K562 (cell line): Measurements from ENCODE around the gene HERC3. TPM values are rescaled to one million over a fixed set of nuclear protein-coding genes. Genes with fewer than 3 reads are reported as not detected.

ENCODE experiments used
- ATAC-seq: fragments of 200-7000 bp; cut with Tn5 transposase; 3 replicates; pipeline ENCODE4 v1.9.1; 2020; ENCODE audit warnings: moderate library complexity
- BruUV-seq: library from RNA; stranded (reverse); fragments of 400-500 nt; replicated peaks from 2 replicates; lab custom pipeline; 2021; lab: Mats Ljungman, UMichigan
- CTCF ChIA-PET: fragments of 300-600 bp; formaldehyde crosslinking; extraction: SDS; loops from one replicate; lab custom pipeline; 2021; ENCODE audit warnings: low intra/inter-chr PET ratio; lab: Yijun Ruan, JAX
- POLR2A ChIA-PET: fragments of 300-600, 350-650 bp; sonication (Branson Sonifier 250); formaldehyde crosslinking; extraction: SDS; loops from one replicate; lab custom pipeline; 2021; ENCODE audit warnings: antibody characterized with exemption, inconsistent platforms; lab: Yijun Ruan, JAX
- DNase-seq, 4 experiments: peaks; one replicate each; pipeline versions ENCODE4 v3.0.0 to v3.0.0-alpha.2; 2011 to 2018; ENCODE audit warnings: low spot score in 3 of 4, mixed read lengths in 3 of 4; ENCODE audit errors: extremely low read depth in 1 of 4
- FAIRE-seq: peaks from 2 replicates; lab custom pipeline; 2011; peaks lifted over from hg19 to GRCh38; lab: Jason Lieb, UNC
- H2AFZ ChIP-seq: 2 replicates; pipeline ENCODE4 v1.6.0; 2011; ENCODE audit warnings: low read depth, low read length, control low read depth, inconsistent platforms
- H3K27ac ChIP-seq: fragments of 200-600 bp; 3 replicates; pipeline ENCODE4 v1.8.0; 2011; ENCODE audit warnings: low read depth, mild to moderate bottlenecking, control low read depth, inconsistent platforms, low read length, moderate library complexity, mixed read lengths; ENCODE audit errors: extremely low read depth
- H3K27me3 ChIP-seq, 2 experiments: fragments of 300-600 bp in 1 of 2; 2 replicates in 1 of 2; 3 replicates in 1 of 2; pipeline versions ENCODE4 v1.6.0 to v1.8.0; 2011; ENCODE audit warnings: inconsistent platforms in 2 of 2, low read length in 2 of 2, mild to moderate bottlenecking in 1 of 2, mixed read lengths in 1 of 2, moderate library complexity in 1 of 2; ENCODE audit not compliant: control insufficient read depth in 2 of 2, insufficient read depth in 2 of 2
- H3K36me3 ChIP-seq: fragments of 300-600 bp; 3 replicates; pipeline ENCODE4 v1.8.0; 2011; ENCODE audit warnings: mild to moderate bottlenecking, low read length, inconsistent platforms; ENCODE audit not compliant: control insufficient read depth, insufficient read depth
- H3K4me1 ChIP-seq, 2 experiments: fragments of 200-600 bp in 1 of 2; replicated peaks in 1 of 2; 2 replicates in 1 of 2; 3 replicates in 1 of 2; pipeline versions ENCODE4 v1.5.1 to v1.8.0; 2011; ENCODE audit warnings: inconsistent platforms in 2 of 2, low read length in 2 of 2, mild to moderate bottlenecking in 1 of 2, mixed read lengths in 1 of 2, moderate library complexity in 1 of 2; ENCODE audit not compliant: control insufficient read depth in 2 of 2, insufficient read depth in 2 of 2
- H3K4me2 ChIP-seq: 2 replicates; pipeline ENCODE4 v1.6.1; 2011; ENCODE audit warnings: low read length, control low read depth, inconsistent platforms, mixed read lengths; ENCODE audit not compliant: insufficient read depth
- H3K4me3 ChIP-seq: fragments of 200-600 bp; sonication (generic), shearing (Covaris generic); 2 replicates; pipeline ENCODE4 v1.5.1; 2016; ENCODE audit warnings: control low read depth, inconsistent platforms
- H3K79me2 ChIP-seq: fragments of 200-600 bp; 3 replicates; pipeline ENCODE4 v1.8.0; 2011; ENCODE audit warnings: low read length, inconsistent platforms; ENCODE audit not compliant: control insufficient read depth, insufficient read depth
- H3K9ac ChIP-seq, 2 experiments: 2 replicates each; pipeline versions ENCODE4 v1.6.0 to v1.6.1; 2011; ENCODE audit warnings: low read depth in 2 of 2, low read length in 2 of 2, control low read depth in 1 of 2, inconsistent platforms in 1 of 2, mild to moderate bottlenecking in 1 of 2, mixed read lengths in 1 of 2; ENCODE audit not compliant: insufficient read depth in 1 of 2
- H3K9me1 ChIP-seq: one replicate; pipeline ENCODE4 v1.6.0; 2011; ENCODE audit warnings: inconsistent platforms, mild to moderate bottlenecking, low read length, moderate library complexity; ENCODE audit not compliant: control insufficient read depth, insufficient read depth
- H3K9me3 ChIP-seq: replicated peaks from 2 replicates; pipeline ENCODE4 v1.5.1; 2011; ENCODE audit warnings: low read depth, low read length, inconsistent platforms; ENCODE audit not compliant: control insufficient read depth, insufficient read depth
- H4K20me1 ChIP-seq: replicated peaks from 2 replicates; pipeline ENCODE4 v1.6.1; 2011; ENCODE audit warnings: low read length, inconsistent platforms, mixed read lengths; ENCODE audit not compliant: control insufficient read depth, insufficient read depth
- E2F6 ChIP-seq, 2 experiments: IDR thresholded peaks; 2 replicates each; pipeline ENCODE4 v1.6.1; 2011; ENCODE audit warnings: borderline replicate concordance in 1 of 2, control low read depth in 1 of 2, low read depth in 1 of 2, low read length in 1 of 2, mild to moderate bottlenecking in 1 of 2, mixed read lengths in 1 of 2, moderate library complexity in 1 of 2; ENCODE audit not compliant: insufficient read depth in 1 of 2, insufficient read length in 1 of 2, poor library complexity in 1 of 2, severe bottlenecking in 1 of 2; ENCODE audit errors: extremely low read depth in 1 of 2
- E2F8 ChIP-seq: fragments of 450-650 bp; IDR thresholded peaks from 2 replicates; pipeline ENCODE4 v1.7.1; 2018; ENCODE audit warnings: mild to moderate bottlenecking, low read depth; ENCODE audit not compliant: partially characterized antibody
- FOSL1 ChIP-seq: fragments of 200-800 bp; sonication (Bioruptor generic); conservative IDR thresholded peaks from 2 replicates; pipeline ENCODE4 v1.6.1; 2016; ENCODE audit warnings: missing genetic modification characterization, missing compliant biosample characterization
- MYBL2 ChIP-seq, 2 experiments: fragments of 450-650 bp in 1 of 2; sonication (generic) in 1 of 2; formaldehyde crosslinking in 1 of 2; IDR thresholded peaks; 2 replicates each; pipeline versions ENCODE4 v1.6.1 to v1.8.1; 2017 to 2022; ENCODE audit warnings: borderline replicate concordance in 1 of 2, inconsistent platforms in 1 of 2, low read depth in 1 of 2, mild to moderate bottlenecking in 1 of 2, missing genetic modification reagents in 1 of 2, moderate library complexity in 1 of 2
- TRIM25 ChIP-seq: fragments of 450-650 bp; IDR thresholded peaks from 2 replicates; pipeline ENCODE4 v1.7.0; 2016; ENCODE audit warnings: borderline replicate concordance
- ZNF75A ChIP-seq: fragments of 450-650 bp; formaldehyde crosslinking; IDR thresholded peaks from 2 replicates; pipeline ENCODE4 v1.4.0; 2020; ENCODE audit warnings: mild to moderate bottlenecking
- WGBS: fragments of 100-300 bp; shearing (Covaris generic); methylation state at CpG from one replicate; pipeline ENCODE4 v1.1.6; 2016; ENCODE audit warnings: low coverage, mixed read lengths; ENCODE audit not compliant: insufficient coverage; ENCODE audit errors: missing lambda C conversion rate; 5-methylcytosine and 5-hydroxymethylcytosine counted together
- in situ Hi-C: fragments of 300-500 bp; cut with MboI; formaldehyde crosslinking; loops from 4 replicates; pipeline ENCODE4 v1.15.0; 2018; ENCODE audit warnings: inconsistent platforms, mixed read lengths
- intact Hi-C: fragments of 100-400 bp; cut with micrococcal nuclease; formaldehyde crosslinking; loops from 2 replicates; pipeline ENCODE4 v1.14.2; 2022
- polyA plus RNA-seq, 8 experiments: library from polyadenylated mRNA; depleted of rRNA in 4 of 8; stranded (reverse) in 5 of 8; unstranded in 3 of 8; fragments of >200 nt; fragmentation: Nextera tagmentation in 2 of 8; fragmentation: Illumina TruSeq in 1 of 8; extraction: Ambion mirVana in 2 of 8; extraction: Trizol in 1 of 8; gene quantifications; 2 replicates each; pipeline versions ENCODE4 v1.2.1 to v1.2.3, GENCODE V29; 2011 to 2014; ENCODE audit warnings: inconsistent platforms in 1 of 8, missing spikeins in 1 of 8
- total RNA-seq, 7 experiments: library from RNA; depleted of rRNA in 6 of 7; stranded (reverse); fragments of >200 nt in 6 of 7; fragmentation: Illumina TruSeq in 2 of 7; extraction: Trizol in 2 of 7; gene quantifications; 2 replicates each; pipeline versions ENCODE4 v1.2.1 to v1.2.3, GENCODE V29; 2011 to 2021; ENCODE audit warnings: low replicate concordance in 1 of 7
- TF ChIP-seq, protein P1 (sequence below): sonication (generic); formaldehyde crosslinking; IDR thresholded peaks from 2 replicates; pipeline ENCODE4 v1.8.0; 2022; ENCODE audit warnings: mild to moderate bottlenecking, missing genetic modification reagents

Gene HERC3
- total and polyA plus RNA-seq, 9 of the 15 experiments (the other 6 are each of a cell fraction or from before 2014, with no cell fraction given): 1.8 to 13.1 (median 7.6) TPM

- H3K9ac ChIP-seq: no peak overlapping the region
- no peak overlapping the region for H3K4me2 ChIP-seq
- no peak overlapping the region for H2AFZ ChIP-seq
- in situ Hi-C loops: no loop called here
- H3K36me3 ChIP-seq: no peaks in the 10 kb centered on the region
- H3K27me3 ChIP-seq: peaks cover 0 to 12% of the 10 kb centered on the region in 2 experiments; a peak in 2 of 5 replicates
- H3K9me3 ChIP-seq: no peaks in the 10 kb centered on the region
- no peak overlapping the region for H3K27ac ChIP-seq
- DNase-seq: no peak
- FAIRE-seq: no peak
- ChIA-PET CTCF (no interaction called here), POLR2A (no interaction called here)
- BruUV-seq: no TSS peak
- intact Hi-C loops: no loop called here
- no peaks in the 10 kb centered on the region for H3K9me1 ChIP-seq
- no peaks in the 10 kb centered on the region for H3K4me1 ChIP-seq
- H3K4me3 ChIP-seq: no peak overlapping the region
- 0% methylated on average over 2 of the region's 2 CpGs for WGBS
- ATAC-seq: no peak
- H3K79me2 ChIP-seq: no peaks in the 10 kb centered on the region
- H4K20me1 ChIP-seq: no peaks in the 10 kb centered on the region
- TF ChIP-seq FOSL1 (tag) (no peak), TRIM25 (no peak), ZNF75A (no peak), E2F6 (IDR thresholded peaks at IDR 0.05; ENCODE audit: borderline replicate concordance in 1 of 2, extremely low read depth in 1 of 2, insufficient read depth in 1 of 2, insufficient read length in 1 of 2, low read depth in 1 of 2, low read length in 1 of 2, poor library complexity in 1 of 2, severe bottlenecking in 1 of 2) (no peak), E2F8 (no peak), MYBL2 (IDR thresholded peaks at IDR 0.05; ENCODE audit: low read depth) (no peak), MYBL2 (CRISPR knock-in tag; IDR thresholded peaks at IDR 0.05; ENCODE audit: borderline replicate concordance) (no peak)
- TF ChIP-seq, protein P1, sequence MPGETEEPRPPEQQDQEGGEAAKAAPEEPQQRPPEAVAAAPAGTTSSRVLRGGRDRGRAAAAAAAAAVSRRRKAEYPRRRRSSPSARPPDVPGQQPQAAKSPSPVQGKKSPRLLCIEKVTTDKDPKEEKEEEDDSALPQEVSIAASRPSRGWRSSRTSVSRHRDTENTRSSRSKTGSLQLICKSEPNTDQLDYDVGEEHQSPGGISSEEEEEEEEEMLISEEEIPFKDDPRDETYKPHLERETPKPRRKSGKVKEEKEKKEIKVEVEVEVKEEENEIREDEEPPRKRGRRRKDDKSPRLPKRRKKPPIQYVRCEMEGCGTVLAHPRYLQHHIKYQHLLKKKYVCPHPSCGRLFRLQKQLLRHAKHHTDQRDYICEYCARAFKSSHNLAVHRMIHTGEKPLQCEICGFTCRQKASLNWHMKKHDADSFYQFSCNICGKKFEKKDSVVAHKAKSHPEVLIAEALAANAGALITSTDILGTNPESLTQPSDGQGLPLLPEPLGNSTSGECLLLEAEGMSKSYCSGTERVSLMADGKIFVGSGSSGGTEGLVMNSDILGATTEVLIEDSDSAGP (CRISPR knock-in tag): no peak
Measured at GRCh38 chr4:88573276-88573980, 18.9 kb upstream of the HERC3 start.
